Measurements from ENCODE around the gene PGAP2. TPM values are rescaled to one million over a fixed set of nuclear protein-coding genes. Genes with fewer than 3 reads are reported as not detected.
A peak's percentile ranks its signal among the peaks of the same experiment; 100 is the strongest.

Gene PGAP2
- total and polyA plus RNA-seq, 2 of the 13 experiments (the other 11 are each of a cell fraction or from before 2014, with no cell fraction given), result 21.5 to 47.8 TPM

DNA sequence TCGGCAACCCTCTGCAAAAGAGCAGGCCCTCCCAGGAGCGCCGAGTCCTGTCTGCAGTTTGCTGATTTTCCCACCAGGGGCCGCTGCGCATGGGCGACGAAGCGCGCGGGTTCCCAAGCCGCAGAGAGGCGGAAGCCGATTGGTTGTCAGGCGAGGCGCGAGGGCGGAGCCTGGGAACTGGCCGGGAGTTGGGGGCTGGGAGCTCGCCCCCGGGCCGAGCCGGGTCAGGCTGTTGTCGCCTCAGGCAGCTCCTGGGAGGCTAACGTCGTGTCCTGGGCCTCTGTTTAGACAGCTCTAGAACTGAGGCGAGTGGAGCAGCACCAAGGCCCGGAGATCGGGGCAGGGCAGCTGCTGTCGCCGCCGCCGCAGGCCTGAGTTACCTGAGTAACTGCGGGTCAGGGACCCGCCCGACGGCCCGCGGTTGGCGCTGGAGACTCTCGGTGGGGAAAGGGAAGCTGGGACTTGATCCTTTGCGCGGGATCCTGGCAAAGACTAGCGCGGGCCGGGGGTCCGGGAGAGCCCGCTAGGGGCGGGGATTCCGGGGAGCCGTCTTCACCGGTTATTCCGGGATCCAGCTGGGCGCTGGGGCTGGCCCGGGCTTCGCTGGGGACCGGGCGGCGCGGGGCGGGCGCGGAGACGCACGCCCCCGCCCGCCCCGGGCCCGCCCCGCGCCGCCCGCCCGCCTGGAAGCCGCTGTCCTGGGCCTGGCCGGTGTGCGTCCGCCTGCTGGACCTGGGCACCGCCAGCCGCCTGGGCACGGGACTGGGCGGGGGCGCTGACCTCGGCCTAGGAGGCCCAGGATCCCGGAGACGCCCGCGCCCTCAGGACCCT lies 46.8 kb downstream of the PGAP2 start, which contains the start of gene STIM1 (continued):
- TF ChIP-seq, protein P1, sequence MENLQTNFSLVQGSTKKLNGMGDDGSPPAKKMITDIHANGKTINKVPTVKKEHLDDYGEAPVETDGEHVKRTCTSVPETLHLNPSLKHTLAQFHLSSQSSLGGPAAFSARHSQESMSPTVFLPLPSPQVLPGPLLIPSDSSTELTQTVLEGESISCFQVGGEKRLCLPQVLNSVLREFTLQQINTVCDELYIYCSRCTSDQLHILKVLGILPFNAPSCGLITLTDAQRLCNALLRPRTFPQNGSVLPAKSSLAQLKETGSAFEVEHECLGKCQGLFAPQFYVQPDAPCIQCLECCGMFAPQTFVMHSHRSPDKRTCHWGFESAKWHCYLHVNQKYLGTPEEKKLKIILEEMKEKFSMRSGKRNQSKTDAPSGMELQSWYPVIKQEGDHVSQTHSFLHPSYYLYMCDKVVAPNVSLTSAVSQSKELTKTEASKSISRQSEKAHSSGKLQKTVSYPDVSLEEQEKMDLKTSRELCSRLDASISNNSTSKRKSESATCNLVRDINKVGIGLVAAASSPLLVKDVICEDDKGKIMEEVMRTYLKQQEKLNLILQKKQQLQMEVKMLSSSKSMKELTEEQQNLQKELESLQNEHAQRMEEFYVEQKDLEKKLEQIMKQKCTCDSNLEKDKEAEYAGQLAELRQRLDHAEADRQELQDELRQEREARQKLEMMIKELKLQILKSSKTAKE (CRISPR knock-in tag; IDR thresholded peaks at IDR 0.05; ENCODE audit: borderline replicate concordance), result no peak
- TF ChIP-seq AGO1 (IDR thresholded peaks at IDR 0.05; ENCODE audit: low read depth, low read length, poor library complexity, severe bottlenecking), result no peak
- TF ChIP-seq, protein P2, sequence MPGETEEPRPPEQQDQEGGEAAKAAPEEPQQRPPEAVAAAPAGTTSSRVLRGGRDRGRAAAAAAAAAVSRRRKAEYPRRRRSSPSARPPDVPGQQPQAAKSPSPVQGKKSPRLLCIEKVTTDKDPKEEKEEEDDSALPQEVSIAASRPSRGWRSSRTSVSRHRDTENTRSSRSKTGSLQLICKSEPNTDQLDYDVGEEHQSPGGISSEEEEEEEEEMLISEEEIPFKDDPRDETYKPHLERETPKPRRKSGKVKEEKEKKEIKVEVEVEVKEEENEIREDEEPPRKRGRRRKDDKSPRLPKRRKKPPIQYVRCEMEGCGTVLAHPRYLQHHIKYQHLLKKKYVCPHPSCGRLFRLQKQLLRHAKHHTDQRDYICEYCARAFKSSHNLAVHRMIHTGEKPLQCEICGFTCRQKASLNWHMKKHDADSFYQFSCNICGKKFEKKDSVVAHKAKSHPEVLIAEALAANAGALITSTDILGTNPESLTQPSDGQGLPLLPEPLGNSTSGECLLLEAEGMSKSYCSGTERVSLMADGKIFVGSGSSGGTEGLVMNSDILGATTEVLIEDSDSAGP (CRISPR knock-in tag; IDR thresholded peaks at IDR 0.05; ENCODE audit: borderline replicate concordance), result peak; percentile 71; the same call in 1 of the 2 replicates
- TF ChIP-seq YY1 (IDR thresholded peaks at IDR 0.05; ENCODE audit: insufficient read depth, insufficient replicate concordance, low read depth, low read length), result peak; percentile 69
- TF ChIP-seq TCF7L2 (IDR thresholded peaks at IDR 0.05; ENCODE audit: low read depth, low read length), result no peak
- TF ChIP-seq NRL (CRISPR knock-in tag; IDR thresholded peaks at IDR 0.05; ENCODE audit: borderline replicate concordance), result no peak; the same call in 1 of the 2 replicates
- 0 out of 2 replicates have a peak, but pooled peaks have one; percentile 15 for TF ChIP-seq ZFP36L1 (CRISPR knock-in tag; IDR thresholded peaks at IDR 0.05)
- TF ChIP-seq, protein P3, sequence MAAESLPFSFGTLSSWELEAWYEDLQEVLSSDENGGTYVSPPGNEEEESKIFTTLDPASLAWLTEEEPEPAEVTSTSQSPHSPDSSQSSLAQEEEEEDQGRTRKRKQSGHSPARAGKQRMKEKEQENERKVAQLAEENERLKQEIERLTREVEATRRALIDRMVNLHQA (CRISPR knock-in tag; IDR thresholded peaks at IDR 0.05), result no peak
- no peak for TF ChIP-seq CHD4 (IDR thresholded peaks at IDR 0.05; ENCODE audit: borderline replicate concordance, low read length)
- no peak for TF ChIP-seq MBD4 (IDR thresholded peaks at IDR 0.05; ENCODE audit: borderline replicate concordance, low read length)
- no peak; the same call in 1 of the 2 replicates for TF ChIP-seq ZNF317 (CRISPR knock-in tag; IDR thresholded peaks at IDR 0.05)
- TF ChIP-seq HOXD1 (CRISPR knock-in tag; IDR thresholded peaks at IDR 0.05), result 0 out of 2 replicates have a peak, but pooled peaks have one; percentile 17
- TF ChIP-seq TAF1 (CRISPR knock-in tag; IDR thresholded peaks at IDR 0.05), result no peak; the same call in 1 of the 2 replicates
- no peak for TF ChIP-seq TMF1 (CRISPR knock-in tag; IDR thresholded peaks at IDR 0.05; ENCODE audit: low read depth)
- TF ChIP-seq ZNF331 (CRISPR knock-in tag; IDR thresholded peaks at IDR 0.05), result peak; percentile 61; the same call in 1 of the 2 replicates
- no peak for TF ChIP-seq HNRNPH1 (optimal IDR thresholded peaks at IDR 0.05; ENCODE audit: low read depth, low read length)
- 0 out of 2 replicates have a peak, but pooled peaks have one; percentile 55 for TF ChIP-seq ZFP82 (CRISPR knock-in tag; IDR thresholded peaks at IDR 0.05; ENCODE audit: borderline replicate concordance)
- TF ChIP-seq KAT7 (CRISPR knock-in tag; IDR thresholded peaks at IDR 0.05; ENCODE audit: borderline replicate concordance), result peak; percentile 33; the same call in 1 of the 2 replicates
- TF ChIP-seq IRX3 (CRISPR knock-in tag; IDR thresholded peaks at IDR 0.05; ENCODE audit: borderline replicate concordance, low read depth), result no peak
- no peak for TF ChIP-seq ZNF790 (CRISPR knock-in tag; IDR thresholded peaks at IDR 0.05; ENCODE audit: borderline replicate concordance)
- TF ChIP-seq, protein P4, sequence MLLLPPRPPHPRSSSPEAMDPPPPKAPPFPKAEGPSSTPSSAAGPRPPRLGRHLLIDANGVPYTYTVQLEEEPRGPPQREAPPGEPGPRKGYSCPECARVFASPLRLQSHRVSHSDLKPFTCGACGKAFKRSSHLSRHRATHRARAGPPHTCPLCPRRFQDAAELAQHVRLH (CRISPR knock-in tag; IDR thresholded peaks at IDR 0.05; ENCODE audit: borderline replicate concordance, low read depth), result peak; percentile 94; the same call in 1 of the 2 replicates
- no peak for TF ChIP-seq JDP2 (CRISPR knock-in tag; IDR thresholded peaks at IDR 0.05; ENCODE audit: borderline replicate concordance)
- no peak for TF ChIP-seq ZNF207 (IDR thresholded peaks at IDR 0.05; ENCODE audit: borderline replicate concordance)
- no peak for TF ChIP-seq ZBTB8A (CRISPR knock-in tag; IDR thresholded peaks at IDR 0.05; ENCODE audit: borderline replicate concordance, low read depth)

Data from HepG2 (cell line).